A673 (cell line): ENCODE data around the gene HADHA. TPM values are rescaled to one million over a fixed set of nuclear protein-coding genes. Genes with fewer than 3 reads are reported as not detected.

Source experiments
- BruUV-seq: library from RNA; stranded (reverse); fragments of 400-500 nt; replicated peaks from 2 replicates; lab custom pipeline; 2021; lab: Mats Ljungman, UMichigan
- CTCF ChIA-PET: fragments of 300-600 bp; sonication (Branson Sonifier 250); formaldehyde crosslinking; loops from one replicate; lab custom pipeline; 2022; ENCODE audit warnings: antibody characterized with exemption; lab: Charles Lee
- POLR2A ChIA-PET: fragments of 300-600 bp; sonication (Branson Sonifier 250); formaldehyde crosslinking; loops from one replicate; lab custom pipeline; 2022; ENCODE audit warnings: antibody characterized with exemption; ENCODE audit not compliant: low non-redundant PET; lab: Charles Lee
- DNase-seq: peaks from one replicate; pipeline ENCODE4 v3.0.0-alpha.2; 2015; ENCODE audit warnings: low spot score
- H3K27ac ChIP-seq: fragments of 200-600 bp; sonication (generic); 2 replicates; pipeline ENCODE4 v1.5.1; 2016; ENCODE audit warnings: mixed run types, low read depth, mild to moderate bottlenecking, mixed read lengths, antibody characterized with exemption, low read length; ENCODE audit not compliant: poor library complexity, severe bottlenecking
- H3K27me3 ChIP-seq: fragments of 200-600 bp; sonication (generic); replicated peaks from 2 replicates; pipeline ENCODE4 v1.6.1; 2017; ENCODE audit warnings: mixed run types, low read depth, mild to moderate bottlenecking, mixed read lengths, antibody characterized with exemption, low read length; ENCODE audit not compliant: insufficient read depth, poor library complexity
- H3K36me3 ChIP-seq: fragments of 200-600 bp; sonication (generic); 2 replicates; pipeline ENCODE4 v1.6.1; 2016; ENCODE audit warnings: mixed run types, mild to moderate bottlenecking, mixed read lengths, antibody characterized with exemption, low read length; ENCODE audit not compliant: insufficient read depth, poor library complexity, severe bottlenecking
- H3K4me1 ChIP-seq: fragments of 200-600 bp; sonication (generic); 2 replicates; pipeline ENCODE4 v1.6.1; 2017; ENCODE audit warnings: mixed run types, mild to moderate bottlenecking, mixed read lengths, antibody characterized with exemption, low read length; ENCODE audit not compliant: insufficient read depth, poor library complexity, severe bottlenecking
- H3K4me3 ChIP-seq: fragments of 200-600 bp; sonication (generic); 2 replicates; pipeline ENCODE4 v1.5.1; 2016; ENCODE audit warnings: low read depth, mixed run types, mild to moderate bottlenecking, mixed read lengths, low read length; ENCODE audit not compliant: poor library complexity, severe bottlenecking
- H3K9me3 ChIP-seq: fragments of 200-600 bp; sonication (generic); 2 replicates; pipeline ENCODE4 v1.6.1; 2016; ENCODE audit warnings: mixed run types, low read depth, mild to moderate bottlenecking, mixed read lengths, antibody characterized with exemption, low read length; ENCODE audit not compliant: poor library complexity, severe bottlenecking
- EZH2 ChIP-seq: fragments of 200-600 bp; sonication (generic); IDR thresholded peaks from 2 replicates; pipeline ENCODE4 v1.6.1; 2017; ENCODE audit warnings: borderline replicate concordance, low read depth, mild to moderate bottlenecking, mixed read lengths, antibody characterized with exemption, low read length; ENCODE audit not compliant: poor library complexity, severe bottlenecking
- intact Hi-C: fragments of 100-400 bp; cut with micrococcal nuclease; formaldehyde crosslinking; loops from one replicate; pipeline ENCODE4 v1.10.0; 2022; ENCODE audit not compliant: unreplicated experiment
- total RNA-seq: library from RNA; stranded (reverse); gene quantifications from 2 replicates; pipeline ENCODE4 v1.2.3, GENCODE V29; 2021
- TF ChIP-seq, protein P1 (sequence below): fragments of 300-800, 200-600 bp; sonication (generic); conservative IDR thresholded peaks from 2 replicates; pipeline ENCODE4 v1.5.1; 2017; ENCODE audit warnings: low read depth, mild to moderate bottlenecking, antibody characterized with exemption, low read length, moderate library complexity, mixed read lengths

HADHA gene
- total RNA-seq, 1 experiment from 2014 or later = 136 TPM

DNA sequence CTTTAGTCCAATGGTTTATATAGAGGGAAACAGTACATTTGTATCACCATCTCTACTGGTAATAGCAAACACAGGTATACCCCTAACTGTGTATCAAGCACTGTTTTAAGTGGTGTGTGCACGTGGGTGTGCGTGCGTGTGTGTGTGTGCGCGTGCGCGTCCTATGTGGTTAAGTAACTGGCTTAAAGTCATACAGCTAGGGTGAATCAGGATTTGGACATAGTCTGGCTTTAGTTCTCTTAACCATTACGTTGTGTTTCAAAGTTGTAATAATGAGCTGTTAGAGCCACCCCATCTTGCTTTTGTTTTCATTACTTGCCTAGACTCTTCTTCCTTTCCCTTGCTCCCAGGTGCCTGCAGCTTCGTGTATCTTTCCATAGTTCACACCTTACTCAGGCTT is 2.4 kb upstream of the HADHA start:
- BruUV-seq = no TSS peak
- intact Hi-C loops = no loop called here
- CTCF ChIA-PET = no interaction called here

DNA sequence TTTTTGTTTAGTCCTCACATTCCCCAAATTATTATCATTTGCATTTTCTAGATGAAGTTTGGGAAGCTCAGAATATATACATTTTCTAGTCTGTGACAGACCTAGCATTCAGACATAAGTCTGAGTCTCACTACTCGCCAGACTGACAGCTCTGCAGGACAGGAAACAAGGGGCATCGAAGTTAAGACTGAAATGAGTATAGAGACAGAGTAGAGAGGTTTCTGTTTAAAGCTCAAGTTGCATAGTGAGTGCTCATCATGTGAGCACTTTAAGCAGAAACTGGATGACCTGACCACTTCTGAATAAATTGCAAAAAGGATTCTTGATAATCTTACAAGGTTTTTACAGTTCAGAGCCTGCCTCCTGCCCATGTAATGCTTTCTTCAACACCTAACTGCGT is 1.4 kb upstream of the HADHA start:
- BruUV-seq = no TSS peak
- POLR2A ChIA-PET = no interaction called here
- H3K27ac ChIP-seq = peak overlapping the region; percentile 98

More for the DNA sequence above, 2.4 kb upstream of the HADHA start:
- Histone ChIP-seq H3K36me3 (no peaks in the 10 kb centered on the region), H3K27me3 (no peaks in the 10 kb centered on the region), H3K4me3 (no peak overlapping the region), H3K4me1 (peaks cover 7% of the 10 kb centered on the region), H3K9me3 (no peaks in the 10 kb centered on the region), H3K27ac (no peak overlapping the region)
- TF ChIP-seq, protein P1, sequence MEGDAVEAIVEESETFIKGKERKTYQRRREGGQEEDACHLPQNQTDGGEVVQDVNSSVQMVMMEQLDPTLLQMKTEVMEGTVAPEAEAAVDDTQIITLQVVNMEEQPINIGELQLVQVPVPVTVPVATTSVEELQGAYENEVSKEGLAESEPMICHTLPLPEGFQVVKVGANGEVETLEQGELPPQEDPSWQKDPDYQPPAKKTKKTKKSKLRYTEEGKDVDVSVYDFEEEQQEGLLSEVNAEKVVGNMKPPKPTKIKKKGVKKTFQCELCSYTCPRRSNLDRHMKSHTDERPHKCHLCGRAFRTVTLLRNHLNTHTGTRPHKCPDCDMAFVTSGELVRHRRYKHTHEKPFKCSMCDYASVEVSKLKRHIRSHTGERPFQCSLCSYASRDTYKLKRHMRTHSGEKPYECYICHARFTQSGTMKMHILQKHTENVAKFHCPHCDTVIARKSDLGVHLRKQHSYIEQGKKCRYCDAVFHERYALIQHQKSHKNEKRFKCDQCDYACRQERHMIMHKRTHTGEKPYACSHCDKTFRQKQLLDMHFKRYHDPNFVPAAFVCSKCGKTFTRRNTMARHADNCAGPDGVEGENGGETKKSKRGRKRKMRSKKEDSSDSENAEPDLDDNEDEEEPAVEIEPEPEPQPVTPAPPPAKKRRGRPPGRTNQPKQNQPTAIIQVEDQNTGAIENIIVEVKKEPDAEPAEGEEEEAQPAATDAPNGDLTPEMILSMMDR = no peak
- no peak for TF ChIP-seq EZH2
- POLR2A ChIA-PET = no interaction called here
- DNase-seq = no peak

DNA sequence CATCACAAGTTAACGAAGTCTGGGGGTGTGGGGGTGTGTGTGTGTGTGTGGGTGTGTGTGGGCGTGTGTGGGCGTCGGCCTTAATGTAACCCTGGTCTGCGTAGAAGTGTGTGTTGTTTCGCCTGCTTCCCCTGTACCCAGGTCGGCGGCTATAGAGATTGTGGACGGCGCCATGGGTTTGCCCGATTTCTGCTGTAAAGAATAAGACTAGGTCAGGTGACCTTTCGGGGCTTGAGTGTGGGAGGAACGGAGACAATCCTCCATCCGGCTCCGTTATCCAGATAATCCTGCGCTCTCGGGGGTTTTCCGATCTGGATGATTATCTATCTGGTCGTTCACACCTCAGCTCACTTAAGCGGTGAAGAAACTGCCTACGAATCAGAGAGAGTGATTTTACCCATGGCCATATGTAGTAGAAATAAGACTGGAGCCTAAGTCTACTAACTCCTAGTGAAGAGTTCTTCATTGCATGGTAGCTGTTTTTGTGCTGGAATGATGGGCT is 850 bp upstream of the HADHA start:
- no peaks in the 10 kb centered on the region for H3K9me3 ChIP-seq
- POLR2A ChIA-PET = no interaction called here
- peaks cover 9% of the 10 kb centered on the region for H3K4me1 ChIP-seq
- no peaks in the 10 kb centered on the region for H3K27me3 ChIP-seq
- TF ChIP-seq EZH2 = no peak
- TF ChIP-seq, protein P1 = no peak
- BruUV-seq = TSS peak; percentile 53
- CTCF ChIA-PET = no interaction called here
- no peaks in the 10 kb centered on the region for H3K36me3 ChIP-seq
- peak overlapping the region; percentile 87 for H3K4me3 ChIP-seq
- peak; percentile 39 for DNase-seq
- intact Hi-C loops = no loop called here
- H3K27ac ChIP-seq = peak overlapping the region; percentile 98

More for the DNA sequence above, 1.4 kb upstream of the HADHA start:
- intact Hi-C loops = no loop called here
- TF ChIP-seq, protein P1 = no peak
- no peak for TF ChIP-seq EZH2
- Histone ChIP-seq H3K4me1 (peaks cover 9% of the 10 kb centered on the region), H3K9me3 (no peaks in the 10 kb centered on the region), H3K36me3 (no peaks in the 10 kb centered on the region), H3K4me3 (peak overlapping the region; percentile 87), H3K27me3 (no peaks in the 10 kb centered on the region)
- no peak for DNase-seq
- CTCF ChIA-PET = no interaction called here
